ENCODE data around the gene ACTR2.

The ACTR2 gene

DNA sequence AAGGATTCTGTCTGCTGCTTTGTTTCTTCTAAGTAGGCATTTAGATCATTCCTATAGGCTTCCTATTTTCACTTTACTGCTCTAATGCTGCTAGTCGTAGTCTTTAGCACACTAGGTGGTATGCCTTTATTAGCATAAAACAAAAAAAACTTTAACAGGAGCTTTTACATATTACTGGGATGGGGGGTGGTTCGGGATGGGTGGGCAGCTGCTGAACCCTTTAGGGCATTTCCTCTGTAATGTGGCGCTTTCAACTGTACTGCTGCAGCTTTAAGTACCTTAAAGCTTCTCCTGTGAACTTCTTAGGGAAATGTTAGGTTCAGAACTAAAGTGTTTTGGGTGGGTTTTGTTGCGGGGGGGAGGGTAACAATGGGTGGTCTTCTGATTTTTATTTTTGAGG, 41.3 kb downstream of the ACTR2 start:
- H3K4me1 ChIP-seq (ENCODE audit: control insufficient read depth, insufficient read depth, low read length): no peaks in the 10 kb centered on the region
- peaks cover 5% of the 10 kb centered on the region for H3K36me3 ChIP-seq (ENCODE audit: control insufficient read depth, insufficient read depth, low read length)
- H3K9me3 ChIP-seq (ENCODE audit: control insufficient read depth, low read length): no peaks in the 10 kb centered on the region
- H3K9ac ChIP-seq (ENCODE audit: low read length): no peak overlapping the region
- H3K4me3 ChIP-seq (ENCODE audit: low read length): no peak overlapping the region
- H3K27me3 ChIP-seq (ENCODE audit: control insufficient read depth, insufficient read depth, low read length): no peaks in the 10 kb centered on the region

DNA sequence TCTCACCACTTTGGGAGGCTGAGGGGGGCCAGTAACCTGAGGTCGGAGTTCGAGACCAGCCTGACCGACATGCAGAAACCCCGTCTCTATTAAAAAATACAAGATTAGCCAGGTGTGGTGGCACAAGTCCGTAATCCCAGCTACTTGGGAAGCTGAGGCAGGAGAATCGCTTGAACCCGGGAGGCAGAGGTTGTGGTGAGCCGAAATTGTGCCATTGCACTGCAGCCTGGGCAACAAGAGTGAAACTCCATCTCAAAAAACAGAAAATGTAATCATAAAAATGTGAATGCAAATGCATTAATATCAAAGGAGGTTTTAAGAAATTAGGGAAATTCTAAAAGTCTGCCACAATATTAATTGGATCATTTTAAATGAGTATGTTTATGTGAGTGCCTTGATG, 45.7 kb downstream of the ACTR2 start:
- Histone ChIP-seq H3K4me1 (ENCODE audit: control insufficient read depth, insufficient read depth, low read length) (no peaks in the 10 kb centered on the region), H3K9me3 (ENCODE audit: control insufficient read depth, low read length) (no peaks in the 10 kb centered on the region), H3K9ac (ENCODE audit: low read length) (no peak overlapping the region), H3K36me3 (ENCODE audit: control insufficient read depth, insufficient read depth, low read length) (peaks cover 2% of the 10 kb centered on the region), H3K27me3 (ENCODE audit: control insufficient read depth, insufficient read depth, low read length) (no peaks in the 10 kb centered on the region), H3K4me3 (ENCODE audit: low read length) (no peak overlapping the region)

DNA sequence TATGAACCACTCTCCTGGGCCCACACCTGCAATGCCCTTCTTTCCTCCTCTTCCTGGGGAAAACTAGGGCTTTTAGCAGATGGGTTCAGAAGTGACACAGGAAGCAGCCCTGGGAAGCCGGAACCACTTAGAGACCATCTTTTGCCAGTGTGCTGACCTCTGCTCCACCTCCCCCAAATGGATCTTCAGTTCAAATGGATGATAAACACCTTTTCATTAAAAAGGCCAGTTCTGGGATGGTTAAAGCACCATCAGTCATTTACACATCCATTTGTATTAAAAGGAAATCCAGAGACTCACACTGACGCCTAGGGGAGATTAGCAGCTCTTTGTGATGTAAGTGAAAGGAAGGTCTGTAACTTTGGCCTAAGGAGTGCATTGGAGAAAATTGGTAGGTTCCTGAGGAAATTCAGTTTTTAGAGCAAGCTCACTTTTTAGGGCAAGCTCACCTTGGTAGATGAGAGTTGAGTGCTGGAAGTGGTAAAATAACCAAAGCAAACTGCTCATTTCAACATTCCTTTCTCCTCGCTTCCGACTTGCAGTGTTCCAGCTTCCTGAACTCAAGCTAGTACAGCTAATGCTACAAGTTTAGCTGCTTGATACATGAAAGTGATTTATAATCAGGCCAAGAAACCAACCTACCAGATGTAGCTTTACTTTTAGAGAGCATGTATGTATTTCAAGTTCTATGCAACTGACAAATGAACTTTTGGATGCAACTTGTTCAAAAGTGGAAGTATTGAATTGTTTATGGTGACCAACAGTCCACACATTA, 47.7 kb downstream of the ACTR2 start:
- Histone ChIP-seq H3K4me3 (ENCODE audit: low read length) (no peak overlapping the region), H3K27me3 (ENCODE audit: control insufficient read depth, insufficient read depth, low read length) (no peaks in the 10 kb centered on the region), H3K9ac (ENCODE audit: low read length) (no peak overlapping the region), H3K36me3 (ENCODE audit: control insufficient read depth, insufficient read depth, low read length) (no peaks in the 10 kb centered on the region), H3K4me1 (ENCODE audit: control insufficient read depth, insufficient read depth, low read length) (no peaks in the 10 kb centered on the region), H3K9me3 (ENCODE audit: control insufficient read depth, low read length) (no peaks in the 10 kb centered on the region)

DNA sequence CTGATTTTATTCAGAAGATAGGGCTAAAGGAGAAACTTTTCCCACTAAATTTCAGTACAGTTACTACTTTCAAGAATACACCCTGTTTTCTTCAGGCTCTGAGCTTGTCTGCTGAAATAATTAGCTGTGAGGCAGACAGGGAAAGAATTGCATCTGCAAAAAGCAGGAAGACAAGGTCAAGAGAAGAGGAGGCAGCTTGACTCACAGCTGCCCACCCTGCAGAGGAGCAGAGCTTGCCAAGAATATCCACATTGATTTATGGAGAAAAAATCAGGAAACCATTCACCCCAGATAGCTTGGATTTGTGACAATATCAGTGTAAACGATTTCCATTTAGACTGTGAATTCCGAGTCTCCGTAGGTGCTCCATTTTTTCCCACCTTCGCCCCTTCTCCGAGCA, 49.0 kb downstream of the ACTR2 start:
- H3K36me3 ChIP-seq (ENCODE audit: control insufficient read depth, insufficient read depth, low read length): no peaks in the 10 kb centered on the region
- no peaks in the 10 kb centered on the region for H3K4me1 ChIP-seq (ENCODE audit: control insufficient read depth, insufficient read depth, low read length)

DNA sequence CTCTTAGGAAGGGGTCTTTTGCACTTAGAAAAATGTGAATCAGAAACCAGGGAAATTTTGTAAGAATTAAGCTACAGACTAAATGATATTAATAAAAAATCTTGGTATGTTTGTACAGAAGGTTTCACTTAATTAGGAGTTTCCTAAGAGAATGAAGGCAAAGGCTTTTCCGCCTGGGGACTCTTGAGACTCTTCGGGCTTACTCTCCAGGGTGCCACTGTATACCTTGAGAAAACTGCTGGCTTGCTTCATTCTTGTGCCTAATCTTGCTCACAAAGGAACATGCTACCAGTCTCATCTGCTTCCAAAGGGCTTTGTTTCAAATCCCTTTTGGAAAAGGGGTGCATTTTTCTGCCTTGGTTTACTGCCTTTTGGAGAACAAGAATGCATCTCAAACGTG, 49.5 kb downstream of the ACTR2 start:
- H3K27me3 ChIP-seq (ENCODE audit: control insufficient read depth, insufficient read depth, low read length): no peaks in the 10 kb centered on the region
- no peaks in the 10 kb centered on the region for H3K9me3 ChIP-seq (ENCODE audit: control insufficient read depth, low read length)
- no peaks in the 10 kb centered on the region for H3K4me1 ChIP-seq (ENCODE audit: control insufficient read depth, insufficient read depth, low read length)
- H3K36me3 ChIP-seq (ENCODE audit: control insufficient read depth, insufficient read depth, low read length): no peaks in the 10 kb centered on the region
- H3K4me3 ChIP-seq (ENCODE audit: low read length): no peak overlapping the region
- H3K9ac ChIP-seq (ENCODE audit: low read length): no peak overlapping the region

More for the DNA sequence above, 49.0 kb downstream of the ACTR2 start:
- Histone ChIP-seq H3K9me3 (ENCODE audit: control insufficient read depth, low read length) (no peaks in the 10 kb centered on the region), H3K4me3 (ENCODE audit: low read length) (no peak overlapping the region), H3K9ac (ENCODE audit: low read length) (no peak overlapping the region), H3K27me3 (ENCODE audit: control insufficient read depth, insufficient read depth, low read length) (no peaks in the 10 kb centered on the region)

DNA sequence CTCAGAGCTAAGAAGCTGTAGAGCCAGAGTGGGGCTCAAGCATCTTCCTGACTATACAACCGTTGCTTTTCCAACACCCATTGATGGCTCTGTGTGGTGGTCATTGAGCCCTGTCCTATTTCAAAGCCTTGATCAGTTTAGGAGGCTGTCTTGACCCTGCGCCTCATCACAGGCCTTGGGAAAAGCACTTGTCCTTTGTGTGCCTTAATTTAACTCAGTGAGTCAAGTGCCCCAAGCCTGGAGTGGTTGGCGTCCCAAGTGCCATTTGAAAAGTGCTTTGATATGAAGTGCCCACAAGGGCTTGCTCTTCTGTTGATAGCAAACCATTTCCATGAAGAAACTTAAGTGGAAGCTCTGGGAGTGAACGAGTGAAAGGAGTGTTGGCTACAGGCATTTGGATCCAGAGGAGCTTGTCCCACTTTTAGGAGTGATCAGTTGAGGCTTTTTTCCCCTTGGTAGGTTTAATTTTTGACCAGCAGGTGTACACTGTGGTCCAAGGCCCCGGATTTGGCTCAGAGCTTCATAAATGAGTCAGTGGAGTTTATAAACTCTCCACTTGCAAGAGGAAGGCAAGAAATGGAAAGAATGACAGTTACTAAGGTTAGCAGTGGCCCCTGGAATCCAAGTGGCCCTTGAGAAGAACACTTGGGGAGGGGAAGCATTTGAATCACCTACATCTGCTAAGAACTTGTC, 50.3 kb downstream of the ACTR2 start:
- no peaks in the 10 kb centered on the region for H3K4me1 ChIP-seq (ENCODE audit: control insufficient read depth, insufficient read depth, low read length)
- no peak overlapping the region for H3K9ac ChIP-seq (ENCODE audit: low read length)
- H3K27me3 ChIP-seq (ENCODE audit: control insufficient read depth, insufficient read depth, low read length): no peaks in the 10 kb centered on the region
- H3K36me3 ChIP-seq (ENCODE audit: control insufficient read depth, insufficient read depth, low read length): no peaks in the 10 kb centered on the region
- H3K4me3 ChIP-seq (ENCODE audit: low read length): no peak overlapping the region
- no peaks in the 10 kb centered on the region for H3K9me3 ChIP-seq (ENCODE audit: control insufficient read depth, low read length)

DNA sequence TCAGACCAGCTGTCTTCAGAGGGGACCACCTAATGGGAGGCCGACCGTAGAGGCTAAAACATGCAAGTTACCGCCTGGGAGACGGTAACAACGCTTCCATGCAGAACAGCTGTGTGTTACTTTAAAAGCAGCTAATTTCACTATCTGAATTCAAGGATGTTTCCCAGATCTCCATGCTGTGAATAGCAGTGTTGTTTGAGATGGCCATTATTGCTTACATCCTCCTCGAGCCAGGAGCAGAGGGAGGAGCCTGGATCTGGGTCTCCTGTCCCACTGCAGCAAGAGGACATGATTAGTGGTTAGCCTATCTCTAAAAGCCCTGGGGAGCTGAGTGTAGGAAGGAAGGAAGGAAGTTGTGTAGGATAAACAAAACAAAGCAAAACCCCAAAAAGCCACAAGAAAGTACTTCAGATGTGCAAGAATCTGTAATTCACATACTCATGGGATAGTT, 50.9 kb downstream of the ACTR2 start:
- Histone ChIP-seq H3K9ac (ENCODE audit: low read length) (no peak overlapping the region), H3K36me3 (ENCODE audit: control insufficient read depth, insufficient read depth, low read length) (no peaks in the 10 kb centered on the region), H3K27me3 (ENCODE audit: control insufficient read depth, insufficient read depth, low read length) (no peaks in the 10 kb centered on the region), H3K9me3 (ENCODE audit: control insufficient read depth, low read length) (no peaks in the 10 kb centered on the region), H3K4me3 (ENCODE audit: low read length) (no peak overlapping the region), H3K4me1 (ENCODE audit: control insufficient read depth, insufficient read depth, low read length) (no peaks in the 10 kb centered on the region)

DNA sequence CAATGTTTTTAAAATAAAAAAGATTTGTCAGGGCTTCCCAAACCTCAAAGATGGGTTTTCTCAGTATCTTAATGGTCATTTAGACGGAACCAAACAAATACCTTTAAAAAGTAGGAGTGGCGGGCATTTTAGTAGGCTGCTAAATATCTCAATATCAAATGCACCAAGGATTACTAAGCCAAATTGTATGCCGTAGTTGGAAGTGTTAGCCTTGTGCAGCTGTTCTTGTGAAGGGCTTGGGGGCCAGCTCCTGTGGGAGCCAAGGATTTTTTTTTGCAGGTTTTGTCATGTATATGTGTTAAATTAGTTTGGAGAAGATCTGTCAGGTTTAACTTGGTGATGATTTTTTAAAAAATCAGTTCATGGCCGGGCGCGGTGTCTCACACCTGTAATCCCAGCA, 52.1 kb downstream of the ACTR2 start:
- H3K4me1 ChIP-seq (ENCODE audit: control insufficient read depth, insufficient read depth, low read length): no peaks in the 10 kb centered on the region
- no peak overlapping the region for H3K9ac ChIP-seq (ENCODE audit: low read length)
- no peaks in the 10 kb centered on the region for H3K27me3 ChIP-seq (ENCODE audit: control insufficient read depth, insufficient read depth, low read length)
- H3K9me3 ChIP-seq (ENCODE audit: control insufficient read depth, low read length): no peaks in the 10 kb centered on the region
- no peaks in the 10 kb centered on the region for H3K36me3 ChIP-seq (ENCODE audit: control insufficient read depth, insufficient read depth, low read length)
- H3K4me3 ChIP-seq (ENCODE audit: low read length): no peak overlapping the region

DNA sequence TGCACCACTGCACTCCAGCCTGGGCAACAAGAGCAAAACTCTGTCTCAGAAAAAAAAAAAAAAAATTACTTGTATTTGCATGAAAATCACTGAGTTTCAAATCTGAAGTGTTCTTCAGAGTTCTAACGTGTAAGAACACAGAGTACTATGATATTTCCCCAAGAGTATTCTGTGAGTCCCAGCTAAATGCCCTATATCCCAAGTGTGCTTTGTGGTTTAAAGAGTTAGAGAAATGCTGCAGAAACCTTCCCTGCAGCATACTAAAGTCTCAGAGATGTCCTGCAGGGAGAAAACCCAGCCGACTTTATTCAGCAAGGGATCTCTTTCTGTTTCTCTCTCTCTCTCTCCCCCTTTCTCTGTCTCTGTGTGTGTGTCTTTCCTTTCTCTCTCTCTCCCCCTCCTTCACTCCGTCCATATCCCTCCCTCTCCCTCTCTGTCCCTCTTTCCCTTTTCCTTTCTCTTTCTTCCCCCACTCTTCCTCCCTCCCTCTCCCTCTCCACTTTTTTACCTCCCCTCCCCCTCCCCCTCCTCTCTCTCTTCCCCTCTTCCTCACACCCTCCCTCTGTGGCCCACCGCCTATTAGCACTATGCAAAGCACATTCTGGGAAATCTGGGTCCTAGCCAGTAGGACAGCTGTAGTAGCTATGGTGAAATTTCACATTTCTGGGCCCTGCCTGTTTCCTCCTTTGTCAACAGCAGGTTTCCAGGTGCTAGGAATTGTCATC, 54.2 kb downstream of the ACTR2 start:
- H3K9ac ChIP-seq (ENCODE audit: low read length): no peak overlapping the region
- H3K4me1 ChIP-seq (ENCODE audit: control insufficient read depth, insufficient read depth, low read length): no peaks in the 10 kb centered on the region
- no peaks in the 10 kb centered on the region for H3K9me3 ChIP-seq (ENCODE audit: control insufficient read depth, low read length)
- no peak overlapping the region for H3K4me3 ChIP-seq (ENCODE audit: low read length)
- no peaks in the 10 kb centered on the region for H3K27me3 ChIP-seq (ENCODE audit: control insufficient read depth, insufficient read depth, low read length)
- H3K36me3 ChIP-seq (ENCODE audit: control insufficient read depth, insufficient read depth, low read length): no peaks in the 10 kb centered on the region

DNA sequence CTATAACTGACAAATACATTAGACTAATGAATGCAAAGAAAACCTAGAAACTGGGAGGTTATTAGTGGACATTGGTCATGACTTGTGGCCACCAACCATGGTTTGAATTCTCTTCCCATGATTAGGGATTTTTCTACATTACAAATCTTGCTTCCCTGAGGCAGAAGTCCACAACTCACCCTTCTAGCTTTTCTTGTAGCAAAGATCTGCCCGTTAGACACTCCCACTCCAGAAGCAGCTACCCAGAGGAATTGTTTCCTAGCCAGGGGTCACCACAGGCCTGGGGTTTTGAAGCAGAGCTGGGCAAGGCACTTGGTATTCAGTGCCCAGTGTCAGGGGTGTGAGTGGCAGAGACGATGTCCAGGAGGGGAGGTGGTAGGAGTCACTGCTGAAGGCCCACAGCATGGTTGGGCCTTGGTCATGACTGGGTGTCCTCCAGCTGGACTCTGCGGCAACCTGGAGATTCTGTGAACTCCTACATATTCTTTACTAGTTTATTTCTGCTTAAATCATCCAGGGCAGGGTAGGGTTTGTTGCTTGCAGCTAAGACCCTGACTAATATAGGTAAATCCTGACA, 54.9 kb downstream of the ACTR2 start:
- Histone ChIP-seq H3K4me3 (ENCODE audit: low read length) (no peak overlapping the region), H3K9ac (ENCODE audit: low read length) (no peak overlapping the region), H3K4me1 (ENCODE audit: control insufficient read depth, insufficient read depth, low read length) (no peaks in the 10 kb centered on the region), H3K27me3 (ENCODE audit: control insufficient read depth, insufficient read depth, low read length) (no peaks in the 10 kb centered on the region), H3K9me3 (ENCODE audit: control insufficient read depth, low read length) (no peaks in the 10 kb centered on the region), H3K36me3 (ENCODE audit: control insufficient read depth, insufficient read depth, low read length) (no peaks in the 10 kb centered on the region)

DNA sequence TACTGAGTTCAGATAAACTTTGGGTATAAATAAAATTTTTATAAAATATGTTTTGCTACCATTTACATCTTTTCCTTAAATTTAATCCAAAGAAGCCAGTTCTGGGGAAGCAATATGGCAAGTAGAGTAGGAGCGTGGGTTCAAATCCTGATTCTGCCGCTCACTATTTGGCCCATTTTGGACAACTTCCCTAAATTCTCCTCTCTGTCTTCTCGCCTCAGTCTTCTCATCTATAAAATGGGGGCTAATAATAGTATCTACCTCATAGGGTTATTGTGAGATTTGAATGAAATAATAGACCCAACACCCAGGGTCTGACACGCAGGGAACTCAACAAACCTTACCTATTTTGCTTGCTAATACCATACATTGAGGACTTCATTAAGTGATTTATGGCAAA, 59.7 kb downstream of the ACTR2 start:
- no peaks in the 10 kb centered on the region for H3K27me3 ChIP-seq (ENCODE audit: control insufficient read depth, insufficient read depth, low read length)
- H3K4me1 ChIP-seq (ENCODE audit: control insufficient read depth, insufficient read depth, low read length): no peaks in the 10 kb centered on the region
- no peak overlapping the region for H3K9ac ChIP-seq (ENCODE audit: low read length)
- no peaks in the 10 kb centered on the region for H3K9me3 ChIP-seq (ENCODE audit: control insufficient read depth, low read length)
- H3K4me3 ChIP-seq (ENCODE audit: low read length): no peak overlapping the region
- H3K36me3 ChIP-seq (ENCODE audit: control insufficient read depth, insufficient read depth, low read length): no peaks in the 10 kb centered on the region
